DMS53 treated with DMSO at 0.1 percent for 48 hours (cell line): Measurements from ENCODE around the gene UBB.
"Not testable (repeated sequence)": the region's sequence is repeated elsewhere in the genome, so short reads cannot be mapped to it uniquely, and the experiment has no call there.

Experiments used
- DNase-seq: peaks from one replicate; lab custom pipeline; 2025; ENCODE audit not compliant: unreplicated experiment; lab: John Stamatoyannopoulos, UW

The UBB gene

GRCh38 chr17:16374146-16374938, 6.5 kb upstream of the UBB start:
- DNase-seq = no peak

- DNase-seq = no peak
These were observed 3.0 kb upstream of the UBB start for GRCh38 chr17:16377941-16378341.

- no peak for DNase-seq
These were observed 2.1 kb upstream of the UBB start for GRCh38 chr17:16378636-16379282.

- no peak for DNase-seq
These were observed 1.2 kb upstream of the UBB start for GRCh38 chr17:16379654-16380053.

- DNase-seq = no peak
These were observed 567 bp downstream of the UBB start for GRCh38 chr17:16381496-16381820.

- no peak for DNase-seq
These were observed 2.3 kb downstream of the UBB start for GRCh38 chr17:16383216-16383615.

GRCh38 chr17:16383772-16384287, 2.9 kb downstream of the UBB start:
- DNase-seq = no peak

- DNase-seq = peak; percentile 10
These were observed 3.7 kb downstream of the UBB start for GRCh38 chr17:16384557-16384956.

- not testable (repeated sequence) for DNase-seq
These were observed 5.2 kb downstream of the UBB start for GRCh38 chr17:16386126-16386507.

- DNase-seq = no peak
These were observed 10.6 kb downstream of the UBB start for GRCh38 chr17:16391451-16391850.

GRCh38 chr17:16392491-16392890, 11.6 kb downstream of the UBB start:
- not testable (repeated sequence) for DNase-seq

- DNase-seq = not testable (repeated sequence)
These were observed 15.0 kb downstream of the UBB start for GRCh38 chr17:16395887-16396286.

- not testable (repeated sequence) for DNase-seq
These were observed 15.8 kb downstream of the UBB start for GRCh38 chr17:16396693-16397092.

- peak; percentile 68 for DNase-seq
These were observed 17.7 kb downstream of the UBB start for GRCh38 chr17:16398270-16399267.

GRCh38 chr17:16403847-16404246, 23.0 kb downstream of the UBB start:
- DNase-seq = not testable (repeated sequence)

GRCh38 chr17:16406742-16407674, 26.1 kb downstream of the UBB start:
- peak; percentile 36 for DNase-seq

- peak; percentile 35 for DNase-seq
These were observed 27.2 kb downstream of the UBB start for GRCh38 chr17:16407911-16408588.

GRCh38 chr17:16415031-16415924, 34.4 kb downstream of the UBB start, which contains the start of gene TRPV2:
Gene TRPV2, plus strand, starts transcription at chr17:16415571. Its CDS starts 2,098 bp downstream, at chr17:16417669.
- DNase-seq = no peak
